Measurements from ENCODE around the gene MAT2B. TPM values are rescaled to one million over a fixed set of nuclear protein-coding genes. Genes with fewer than 3 reads are reported as not detected.

The MAT2B gene
- polyA plus RNA-seq, 1 donor = 52.3 TPM

GRCh38 chr5:163562071-163562470 is 56.7 kb downstream of the MAT2B start:
- no peak for DNase-seq

- DNase-seq = no peak
These were observed 57.7 kb downstream of the MAT2B start for GRCh38 chr5:163563112-163563511.

GRCh38 chr5:163563880-163564279 is 58.5 kb downstream of the MAT2B start:
- no peak for DNase-seq

GRCh38 chr5:163564321-163564938 is 59.0 kb downstream of the MAT2B start:
- DNase-seq = peak; percentile 57

- no peak for DNase-seq
These were observed 60.1 kb downstream of the MAT2B start for GRCh38 chr5:163565492-163565891.

- no peak for DNase-seq
These were observed 60.7 kb downstream of the MAT2B start for GRCh38 chr5:163565931-163566608.

GRCh38 chr5:163566678-163567077 is 61.3 kb downstream of the MAT2B start:
- no peak for DNase-seq

GRCh38 chr5:163567811-163568210 is 62.4 kb downstream of the MAT2B start:
- no peak for DNase-seq

Other genes starting within 250 kb of the MAT2B start
- 267 TPM for gene CCNG1, start 68.0 kb upstream of the MAT2B start, polyA plus RNA-seq (ENCODE audit: insufficient read length)
- 37.5 TPM for gene NUDCD2, start 45.5 kb upstream of the MAT2B start, polyA plus RNA-seq (ENCODE audit: insufficient read length)
- gene HMMR, start 45.0 kb upstream of the MAT2B start, polyA plus RNA-seq (ENCODE audit: insufficient read length) = 7.2 TPM

Measured in hindlimb muscle (tissue), 1 donor.